ENCODE data around the gene WDR1.
A peak's percentile ranks its signal among the peaks of the same experiment; 100 is the strongest.

Gene WDR1

DNA sequence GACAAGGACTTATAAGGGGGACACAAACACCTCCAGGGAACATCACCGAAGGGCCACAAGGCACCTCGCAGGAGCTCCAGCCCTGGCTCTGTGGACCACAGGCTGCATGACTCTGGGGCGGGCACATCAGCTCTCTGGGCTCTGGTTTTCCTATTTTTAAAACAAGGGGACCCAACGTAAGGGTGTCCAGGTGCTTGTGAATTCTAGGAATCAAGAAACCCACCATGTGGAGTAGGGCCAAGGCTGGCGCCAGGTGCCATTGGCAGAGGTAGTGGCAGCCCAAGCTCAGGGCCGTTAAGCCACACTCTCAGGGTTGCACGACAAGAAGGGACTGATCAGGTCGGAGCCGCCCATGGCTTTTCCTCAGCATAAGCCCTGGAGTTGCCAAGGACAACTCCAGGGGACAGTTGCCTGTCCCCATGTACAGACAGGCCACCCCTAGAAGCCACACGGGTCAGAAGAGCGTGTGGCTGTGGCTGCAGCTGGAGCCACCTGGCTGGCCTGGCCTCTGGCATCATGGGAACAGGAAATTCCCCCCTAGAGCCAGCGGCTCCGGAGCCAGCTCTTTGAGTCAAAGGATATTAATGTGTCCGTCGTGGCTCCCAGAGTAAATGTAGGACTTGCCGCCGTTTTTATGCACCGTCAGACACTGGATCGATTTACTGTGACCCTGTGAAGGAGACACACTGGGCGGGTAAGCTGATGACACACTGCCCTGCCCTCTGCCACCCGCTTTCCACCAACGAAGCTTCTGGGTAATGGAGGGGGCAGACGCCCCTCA lies 32.5 kb downstream of the WDR1 start:
- peak; percentile 16 for DNase-seq

DNA sequence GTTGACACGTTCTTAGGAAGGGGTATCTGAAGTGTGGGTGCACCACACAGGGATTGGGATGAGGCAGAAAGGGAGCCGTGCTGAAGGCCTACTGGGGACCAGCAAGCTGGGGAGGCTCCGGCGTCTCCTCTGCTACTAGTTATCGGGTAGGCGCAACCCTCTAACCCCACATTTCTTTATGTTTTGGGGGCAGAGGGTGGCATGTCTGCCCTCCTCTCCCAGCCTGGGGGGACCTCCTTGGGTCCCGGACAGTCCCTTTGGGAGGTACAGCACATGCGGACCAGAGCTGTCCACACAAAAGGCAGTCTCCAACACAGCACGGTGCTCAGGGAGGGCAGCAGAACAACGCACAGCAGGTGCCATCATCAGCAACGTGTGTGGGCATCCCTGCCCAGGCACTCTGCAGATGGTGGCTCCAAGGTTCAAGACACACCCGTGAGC lies 33.2 kb downstream of the WDR1 start:
- DNase-seq = peak; percentile 14

DNA sequence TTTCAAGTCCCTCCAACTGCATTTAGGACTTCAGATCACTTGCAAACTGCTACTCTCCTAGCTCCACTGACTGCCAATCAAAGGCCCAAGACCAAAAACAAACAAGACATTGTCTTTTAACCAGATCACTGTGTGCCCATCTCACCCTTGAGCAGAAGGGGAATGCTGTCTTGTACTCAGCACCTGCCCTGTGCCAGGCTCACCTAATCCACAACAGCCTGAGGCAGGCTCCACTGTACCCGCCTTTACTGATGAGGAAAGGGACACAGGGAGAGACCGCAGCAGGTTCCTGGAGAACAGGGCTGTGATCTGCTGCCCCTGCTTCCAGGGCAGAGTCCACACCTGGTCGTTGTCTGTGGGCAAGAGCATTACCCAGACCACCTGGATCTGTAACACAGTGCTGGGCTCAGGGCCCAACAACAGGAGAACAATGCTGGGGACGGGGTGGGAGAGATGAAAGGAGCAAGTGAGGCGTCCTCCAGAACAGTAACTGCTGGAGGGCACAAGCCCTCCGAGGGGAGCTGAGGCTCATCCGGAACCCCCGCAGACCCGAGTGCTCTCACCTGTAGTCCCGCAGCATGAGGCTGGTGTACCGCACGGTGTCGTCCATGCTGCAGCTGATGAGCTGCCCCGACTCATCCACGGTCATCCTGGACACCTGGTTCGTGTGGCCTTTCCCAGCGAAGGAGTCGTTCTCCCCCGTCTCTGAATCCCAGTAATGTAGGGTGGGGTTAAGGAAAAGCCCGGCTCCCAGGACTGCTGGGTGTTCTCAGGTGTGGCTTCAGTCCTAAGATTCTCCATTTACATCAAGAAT lies 33.9 kb downstream of the WDR1 start:
- peak; percentile 16 for DNase-seq

DNA sequence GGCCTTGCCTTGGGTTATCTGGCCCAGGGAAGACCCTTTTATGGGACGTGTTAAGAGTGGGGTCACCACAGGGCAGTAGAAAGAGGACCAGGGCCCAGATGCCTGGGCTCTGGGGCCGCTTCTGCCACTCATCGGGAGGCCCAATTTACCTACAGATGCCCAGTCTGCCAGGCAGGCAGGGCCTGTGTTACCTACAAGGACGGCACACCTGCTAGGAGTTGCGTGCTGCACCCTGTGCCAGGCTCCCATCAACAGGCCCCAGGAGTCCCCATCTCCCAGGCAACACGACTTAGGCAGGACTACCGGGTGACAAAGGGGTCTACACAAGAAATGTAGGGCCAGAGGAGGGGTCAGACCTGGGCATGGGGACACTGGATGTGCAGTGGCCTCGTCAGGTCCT lies 34.6 kb downstream of the WDR1 start:
- DNase-seq = peak; percentile 17

DNA sequence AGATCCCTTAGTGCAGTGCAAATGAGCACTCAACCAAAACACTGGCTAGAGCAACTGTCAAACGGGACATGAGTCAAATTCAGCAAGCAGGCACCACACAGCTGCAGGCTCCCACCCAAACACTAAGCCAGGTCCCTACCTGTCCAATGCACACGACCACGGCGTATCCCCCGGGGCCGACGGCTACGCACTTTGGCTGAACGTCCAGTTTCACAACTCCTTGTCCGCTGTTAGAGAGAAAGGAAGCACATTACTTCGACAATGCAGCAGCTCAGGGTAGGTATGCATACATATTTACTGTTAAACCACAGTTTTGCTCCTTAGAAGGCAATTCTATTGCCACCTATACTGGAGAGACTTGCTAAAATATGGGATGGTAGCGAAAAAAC lies 35.4 kb downstream of the WDR1 start:
- peak; percentile 14 for DNase-seq

DNA sequence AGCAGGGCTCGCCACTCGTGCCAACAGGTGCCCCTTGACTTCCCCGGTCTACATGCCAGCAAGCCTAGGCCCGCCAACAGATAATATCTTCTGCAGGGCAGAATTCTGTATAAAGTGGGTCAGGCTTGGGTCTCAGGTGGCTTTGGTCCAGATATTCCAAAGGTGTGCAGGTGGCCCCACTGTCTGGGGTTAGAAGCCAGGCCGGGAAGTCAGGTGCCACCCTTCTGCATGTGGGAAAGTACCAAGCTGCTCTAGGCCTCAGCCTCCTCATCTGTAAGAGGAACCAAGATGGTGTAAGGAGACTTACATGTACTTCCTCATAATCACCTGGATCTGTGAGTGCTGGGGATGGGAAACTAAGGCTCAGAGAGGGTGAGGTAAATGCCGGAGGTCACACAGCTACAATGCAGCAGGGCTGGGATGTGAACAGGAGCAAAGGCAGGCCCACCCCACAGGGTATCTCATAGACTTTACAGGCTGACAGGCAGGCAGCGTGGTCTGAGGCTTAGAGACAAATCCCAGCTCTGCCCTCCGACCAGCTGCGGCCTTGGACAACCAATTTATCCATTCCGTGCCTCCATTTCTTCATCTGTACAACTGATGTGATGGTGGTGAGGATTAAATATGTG lies 35.9 kb downstream of the WDR1 start:
- DNase-seq = peak; percentile 14

DNA sequence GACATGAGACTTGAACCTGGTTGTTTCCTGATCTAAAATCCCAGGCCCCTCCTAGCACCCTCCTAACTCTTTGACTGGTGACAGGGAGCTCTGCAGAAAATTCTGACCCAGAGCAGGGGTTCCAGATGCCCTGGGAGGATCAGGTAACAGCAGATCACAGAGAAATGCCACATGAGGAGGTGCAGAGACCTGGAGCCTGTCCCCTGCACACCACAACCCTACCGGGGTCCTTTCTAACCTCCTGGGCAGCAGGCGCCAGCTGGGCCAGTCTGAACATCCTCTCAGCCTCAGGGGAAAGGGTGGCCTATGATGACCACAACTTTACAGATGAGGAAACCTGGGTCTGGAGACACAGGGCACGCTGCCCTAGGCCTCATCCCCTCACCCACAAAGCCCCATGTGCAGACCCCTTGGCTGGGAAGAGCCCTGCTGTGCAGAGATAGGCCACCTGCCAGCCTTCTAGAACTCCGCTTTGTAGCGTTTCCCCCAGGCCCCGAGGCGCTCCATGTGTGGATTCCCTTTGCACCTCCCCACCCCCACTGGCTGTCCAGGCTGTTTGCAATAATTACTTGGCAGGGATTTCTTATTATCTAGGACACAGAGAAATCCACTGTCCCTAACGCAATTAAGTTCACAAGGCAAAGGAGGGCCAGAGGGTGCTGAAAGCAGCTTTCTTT lies 36.5 kb downstream of the WDR1 start:
- no peak for DNase-seq

DNA sequence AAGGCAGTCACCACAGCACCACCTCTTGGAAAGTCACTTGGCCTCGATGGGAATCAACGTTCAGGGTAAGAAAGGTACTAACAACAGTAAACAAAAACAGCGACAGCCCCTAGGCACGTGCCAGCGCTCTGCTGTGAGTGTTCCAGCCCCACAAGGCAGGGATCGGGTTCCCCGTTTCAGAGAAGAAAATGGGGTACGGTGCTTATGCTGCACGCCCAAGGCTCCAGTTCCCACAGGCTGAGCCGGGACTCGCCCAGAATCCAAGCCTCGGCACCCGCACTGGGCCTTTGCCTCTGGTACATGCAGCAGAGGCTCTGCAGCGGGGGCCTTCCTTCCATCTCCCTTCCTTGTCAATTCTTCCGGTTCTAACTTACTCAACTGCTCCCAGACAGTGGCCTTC lies 37.3 kb downstream of the WDR1 start:
- DNase-seq = no peak

DNA sequence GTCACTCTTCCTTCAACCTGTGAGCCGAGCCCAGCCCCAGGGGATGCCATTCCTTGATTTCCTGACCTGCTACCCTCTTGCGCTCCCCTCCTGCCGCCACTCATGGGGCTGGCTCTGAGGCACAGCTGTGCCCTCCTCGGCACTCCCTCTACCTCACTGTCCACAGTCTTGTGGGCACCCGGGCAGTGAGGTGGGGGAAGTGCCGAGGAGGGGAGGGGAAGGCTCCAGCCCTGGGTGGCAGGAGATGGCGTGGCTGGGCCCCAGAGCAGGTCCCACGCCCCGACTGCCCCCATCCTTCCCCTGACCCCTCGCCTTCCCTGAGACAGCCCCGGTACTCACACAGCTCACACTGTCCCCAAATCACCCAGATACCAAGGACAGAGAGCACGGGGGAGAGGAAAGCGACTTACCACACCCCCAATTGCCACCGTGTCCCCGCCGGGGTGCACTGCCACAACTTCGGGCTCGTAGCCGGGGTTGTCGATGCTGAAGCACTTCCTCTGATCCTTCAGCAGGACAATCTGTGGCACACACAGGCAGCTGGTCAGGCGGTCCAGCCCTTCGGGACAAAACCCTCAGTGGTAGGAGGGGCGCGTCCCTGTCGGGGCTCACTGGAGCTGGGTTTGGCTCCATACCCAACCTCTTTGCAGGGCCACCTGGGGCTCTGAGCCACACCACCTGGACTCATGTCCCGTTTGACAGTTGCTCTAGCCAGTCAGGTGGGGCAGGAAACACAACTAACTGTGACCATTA lies 37.9 kb downstream of the WDR1 start:
- peak; percentile 17 for DNase-seq

DNA sequence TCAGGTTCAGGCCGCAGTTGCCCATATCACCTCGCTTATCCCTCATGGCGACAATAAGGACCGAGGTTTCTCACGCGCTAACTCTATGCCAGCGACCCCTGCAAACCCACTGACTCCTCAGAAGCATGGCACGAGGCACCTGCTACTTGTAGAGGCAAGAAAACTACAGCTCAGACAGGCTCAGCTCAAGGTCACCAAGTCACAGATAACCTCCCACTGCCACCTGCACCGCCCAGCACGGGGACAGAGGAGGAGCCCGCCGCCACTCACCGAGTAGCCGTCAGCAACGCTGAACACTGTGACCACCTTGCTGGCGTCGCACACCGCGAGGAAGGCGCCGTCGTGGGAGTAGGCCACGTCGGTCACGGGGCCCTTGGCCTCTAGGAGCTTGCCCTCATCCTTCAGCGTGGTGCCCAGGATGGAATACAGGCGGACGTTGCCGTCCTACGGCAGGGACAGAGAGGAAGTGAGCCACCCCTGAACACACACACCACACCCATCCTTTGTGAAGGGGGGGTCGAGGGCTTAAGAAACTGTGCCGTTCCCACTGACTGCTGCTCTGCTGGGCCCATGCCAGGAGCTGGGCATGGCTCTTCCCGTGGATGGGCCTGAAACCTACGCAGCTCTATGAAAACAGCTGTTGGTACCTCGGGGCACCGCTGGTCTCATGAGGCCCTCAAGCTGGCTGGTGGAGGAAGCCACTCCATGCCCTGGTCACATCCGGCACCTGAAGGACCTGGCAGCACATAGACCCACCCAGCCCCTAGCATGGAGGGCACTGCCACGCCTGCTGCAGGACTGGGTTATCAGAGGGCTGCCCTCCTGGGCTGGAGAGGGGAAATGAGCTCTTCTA lies 38.9 kb downstream of the WDR1 start:
- DNase-seq = peak; percentile 18

DNA sequence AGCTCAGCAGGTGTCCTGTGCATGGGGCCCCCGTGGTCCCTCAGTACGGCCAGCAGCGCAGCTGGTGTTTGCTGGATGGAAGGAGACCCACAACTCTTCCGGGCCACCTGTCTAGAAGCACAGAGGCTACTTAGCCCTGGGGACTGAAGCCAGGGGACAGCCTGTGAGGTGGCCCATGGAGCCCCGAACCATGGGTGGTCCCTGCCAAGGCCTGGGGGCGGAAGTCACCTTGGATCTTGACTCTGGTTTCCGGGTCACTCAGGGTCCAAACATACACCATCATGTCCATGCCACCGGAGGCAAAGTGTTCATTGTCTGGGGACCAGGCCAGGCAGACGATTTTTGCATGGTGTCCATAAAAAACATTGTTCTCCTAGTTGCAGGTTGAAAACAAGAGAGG lies 39.5 kb downstream of the WDR1 start:
- no peak for DNase-seq

DNA sequence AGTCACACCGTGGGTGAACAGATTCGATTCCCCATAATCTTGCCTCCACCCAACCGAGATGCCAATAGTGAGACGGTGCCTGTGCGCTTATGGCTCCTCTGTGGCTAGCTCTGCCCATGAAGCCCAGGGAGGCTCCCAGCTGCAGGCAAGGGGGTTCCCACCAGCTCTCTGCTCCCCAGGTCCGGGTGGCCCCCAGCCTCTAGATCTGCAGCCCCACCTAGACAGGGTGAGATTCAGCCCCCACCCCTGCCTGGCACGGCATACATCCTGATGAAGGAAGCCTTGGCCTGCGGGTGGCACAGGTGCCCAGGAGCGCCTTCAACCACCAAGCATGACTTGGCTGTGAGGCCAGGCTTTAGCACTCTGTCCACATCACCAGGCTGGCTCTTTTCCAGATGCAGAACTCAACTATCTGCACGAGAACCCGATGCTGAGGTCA lies 40.6 kb downstream of the WDR1 start:
- no peak for DNase-seq

DNA sequence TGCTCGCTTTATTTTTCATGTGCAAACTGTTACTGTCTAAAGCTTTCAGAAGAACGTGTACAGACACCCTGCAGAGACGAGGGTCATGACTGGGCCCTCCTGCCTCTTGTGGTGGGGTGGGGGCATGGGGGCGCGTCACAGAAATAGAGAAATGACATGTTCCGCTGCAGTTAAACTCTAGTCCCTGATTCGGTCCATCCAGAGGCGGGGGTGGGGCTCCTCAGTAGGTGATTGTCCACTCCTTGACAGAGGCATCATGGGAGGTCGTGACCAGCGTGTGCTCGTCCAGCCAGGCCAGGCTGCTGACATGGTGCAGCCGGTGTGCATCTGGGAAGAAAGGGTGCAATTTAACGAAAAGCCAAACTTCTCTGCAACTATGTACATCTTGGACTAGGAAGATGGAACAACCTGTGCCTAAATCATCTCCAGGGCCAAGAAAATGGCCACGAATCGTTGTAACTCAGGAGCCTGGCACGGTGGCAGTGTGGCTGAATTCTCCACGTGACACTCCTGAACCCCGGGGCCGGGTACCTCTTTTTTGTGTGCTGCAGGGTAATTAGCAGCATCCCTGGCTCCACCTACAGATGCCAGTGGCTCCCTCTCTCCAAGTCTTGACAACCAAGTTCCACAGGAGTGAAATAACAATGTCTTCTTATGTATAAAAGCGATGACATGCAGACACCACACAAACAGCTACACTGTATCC lies 41.3 kb downstream of the WDR1 start:
- DNase-seq = no peak

DNA sequence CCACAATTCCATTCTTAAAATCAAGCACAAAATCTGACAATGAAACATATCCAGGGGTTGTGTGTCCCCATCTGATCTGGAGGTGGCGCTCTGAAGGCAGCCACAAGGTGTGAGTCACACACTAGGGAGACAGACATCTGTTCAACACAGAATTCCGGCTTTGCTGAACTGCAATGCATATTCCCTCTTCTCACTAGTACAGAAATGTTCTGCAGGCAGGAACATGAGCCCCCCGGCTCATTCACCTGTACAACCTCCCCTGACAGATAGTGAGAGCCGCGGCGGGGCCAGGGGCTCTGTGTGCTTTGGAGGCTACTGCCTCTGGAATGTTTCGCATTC lies 41.9 kb downstream of the WDR1 start:
- no peak for DNase-seq

DNA sequence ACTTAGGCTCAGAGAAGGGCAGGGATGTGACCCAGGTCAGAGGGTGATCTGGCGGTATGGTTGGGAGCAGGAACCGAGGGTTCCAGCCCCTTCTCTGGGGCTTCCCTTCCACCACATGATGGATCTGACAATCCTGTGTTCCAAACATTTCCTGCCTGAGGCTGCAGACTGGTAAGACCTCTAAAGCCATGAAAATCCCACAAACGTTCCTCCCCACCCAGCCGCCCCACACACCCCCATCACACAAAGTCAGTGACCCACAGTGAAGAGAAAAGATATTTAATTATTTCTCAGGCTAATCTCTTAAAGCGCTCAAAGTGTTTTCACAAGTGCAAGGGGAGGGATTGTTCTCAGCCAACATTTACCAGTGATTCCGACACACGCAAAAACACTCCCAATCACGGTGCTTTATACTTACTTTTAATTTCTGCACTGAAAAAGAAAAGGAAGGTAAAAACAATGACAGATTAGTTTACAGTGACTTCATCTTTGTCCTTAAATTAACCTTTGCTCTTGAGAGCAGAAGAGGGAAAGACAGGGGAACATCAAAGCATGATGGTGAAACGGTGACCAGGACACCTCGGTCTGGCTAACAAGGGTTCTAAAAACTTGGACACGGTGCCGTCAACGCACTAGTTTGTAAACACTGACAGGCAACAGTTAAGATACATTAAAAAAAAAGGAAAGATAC lies 42.4 kb downstream of the WDR1 start:
- DNase-seq = no peak

DNA sequence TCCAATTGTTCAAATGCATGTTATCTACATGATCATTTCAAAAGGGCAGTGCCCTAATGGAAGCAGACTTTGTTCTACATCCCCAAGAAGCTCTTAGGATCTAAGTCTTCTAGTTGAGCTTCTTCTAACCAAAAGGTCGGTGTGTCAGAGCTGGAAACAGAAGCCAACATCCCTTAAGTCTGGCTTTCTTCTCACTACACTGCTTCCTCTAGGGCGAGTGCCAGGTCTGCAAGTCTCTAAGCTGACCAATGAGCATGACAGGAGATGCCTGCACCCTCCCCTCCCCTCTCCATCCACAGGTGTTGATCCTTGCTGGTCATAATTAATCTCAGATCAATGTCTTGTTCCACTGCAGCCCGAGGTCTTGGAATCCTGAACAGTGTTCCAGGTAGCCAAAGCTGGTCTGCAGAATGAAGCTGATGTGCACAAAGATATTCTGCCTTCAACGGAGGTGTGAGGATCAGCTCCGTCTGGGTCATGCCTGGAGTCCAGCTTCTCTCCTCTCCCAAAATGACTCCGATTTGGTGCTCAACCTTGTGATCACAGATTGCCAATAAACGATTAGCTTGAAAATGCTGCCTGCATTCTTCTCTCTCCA lies 44.1 kb downstream of the WDR1 start:
- no peak for DNase-seq

DNA sequence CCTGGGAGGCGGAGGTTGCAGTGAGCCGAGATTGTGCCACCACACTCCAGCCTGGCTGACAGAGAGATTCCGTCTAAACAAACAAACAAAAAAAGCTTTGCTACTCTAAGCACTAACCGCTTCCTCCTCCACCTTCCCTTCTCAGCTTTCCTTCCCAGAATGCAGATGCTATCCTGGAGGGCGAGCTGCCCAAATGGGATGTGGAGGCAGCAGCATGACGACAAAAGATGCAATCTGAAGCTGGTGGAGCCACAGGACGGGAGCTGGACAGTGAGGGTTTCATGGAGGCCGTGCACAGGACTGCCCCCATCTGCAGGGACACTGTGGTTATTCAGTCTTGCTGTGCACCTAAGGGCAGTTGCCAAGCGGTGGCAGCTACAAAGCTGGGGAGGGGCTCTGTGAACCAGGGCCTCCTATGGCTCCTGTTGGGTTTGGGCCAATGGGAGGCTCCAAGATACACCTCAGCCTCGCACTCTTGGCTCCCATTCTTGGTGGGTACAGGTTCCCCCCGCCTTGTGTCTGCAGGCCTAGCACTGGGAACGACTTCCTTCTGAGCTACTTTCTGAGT lies 47.4 kb downstream of the WDR1 start:
- no peak for DNase-seq

DNA sequence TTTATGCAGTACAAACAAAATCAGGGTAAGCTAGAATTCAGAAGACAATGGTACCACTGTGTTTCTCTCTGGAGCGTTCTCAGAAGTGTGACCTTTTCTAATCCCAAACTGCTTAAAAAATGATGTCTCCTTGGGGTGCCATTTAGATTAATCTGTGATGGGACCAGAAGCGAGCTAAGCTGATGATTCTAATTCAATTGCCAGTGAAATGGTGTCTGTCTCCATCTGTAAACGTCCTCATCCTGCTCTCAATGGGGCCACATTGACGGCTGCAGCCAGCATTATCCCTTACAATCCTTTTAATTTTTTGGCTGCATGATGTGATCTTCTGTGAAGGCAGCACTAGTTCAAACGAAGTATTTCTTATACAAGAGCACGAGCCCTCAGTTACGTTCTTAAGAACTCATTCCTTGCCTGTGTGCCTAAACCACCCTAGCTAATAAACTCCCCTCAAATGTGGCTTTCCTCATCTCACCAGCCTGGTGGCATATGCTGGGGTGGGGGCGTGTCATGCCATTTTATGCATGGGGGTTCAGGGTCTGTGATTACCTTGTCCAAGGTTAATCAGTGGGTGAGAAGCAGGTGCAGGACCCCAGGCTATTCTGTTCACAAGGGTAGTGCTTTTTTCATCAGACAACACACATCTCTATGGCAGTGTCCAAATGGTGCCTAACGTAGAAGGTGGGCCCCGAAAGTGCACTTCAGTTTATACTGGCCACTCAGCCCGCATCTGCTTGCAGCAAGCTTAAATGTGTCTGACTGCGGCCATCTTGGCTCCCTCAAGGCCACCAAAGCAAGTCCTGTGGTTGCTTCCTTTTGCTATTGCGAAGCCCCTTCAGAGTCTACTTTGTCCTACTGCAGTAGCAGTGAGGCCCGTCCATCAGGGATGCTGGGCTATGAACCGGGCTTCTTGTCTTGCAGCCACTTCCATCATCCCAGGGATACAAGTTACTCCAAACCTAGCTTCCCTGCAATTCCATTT lies 49.6 kb downstream of the WDR1 start:
- DNase-seq = no peak
